Endothelial cell (in vitro differentiated cells): ENCODE data around the gene AUTS2. TPM values are rescaled to one million over a fixed set of nuclear protein-coding genes. Genes with fewer than 3 reads are reported as not detected.

Experiments
- DNase-seq: peaks from one replicate; pipeline ENCODE4 v3.0.0; 2021; ENCODE audit warnings: low spot score
- H3K27ac Mint-ChIP-seq: one replicate; pipeline ENCODE4 v1.8.0; 2021; ENCODE audit warnings: mixed read lengths, inconsistent platforms; ENCODE audit not compliant: unreplicated experiment
- H3K27me3 Mint-ChIP-seq: one replicate; pipeline ENCODE4 v1.8.0; 2021; ENCODE audit warnings: mild to moderate bottlenecking, moderate library complexity, mixed read lengths, inconsistent platforms; ENCODE audit not compliant: unreplicated experiment
- H3K36me3 Mint-ChIP-seq: one replicate; pipeline ENCODE4 v1.8.0; 2021; ENCODE audit warnings: mild to moderate bottlenecking, low read depth, mixed read lengths, inconsistent platforms; ENCODE audit not compliant: unreplicated experiment
- H3K4me1 Mint-ChIP-seq: one replicate; pipeline ENCODE4 v1.8.0; 2021; ENCODE audit warnings: mild to moderate bottlenecking, mixed read lengths, inconsistent platforms; ENCODE audit not compliant: unreplicated experiment
- H3K4me3 Mint-ChIP-seq: one replicate; pipeline ENCODE4 v1.8.0; 2021; ENCODE audit warnings: mild to moderate bottlenecking, mixed read lengths, inconsistent platforms; ENCODE audit not compliant: unreplicated experiment
- H3K9me3 Mint-ChIP-seq: one replicate; pipeline ENCODE4 v1.8.0; 2021; ENCODE audit warnings: mixed read lengths, inconsistent platforms; ENCODE audit not compliant: unreplicated experiment
- total RNA-seq: library from RNA; stranded (reverse); fragmentation: NEBNext Ultra II Directional; extraction: Animal tissue kit (Norgen Biotek cat#: 25700); gene quantifications from one replicate; pipeline ENCODE4 v1.2.1, GENCODE V29; 2021; ENCODE audit not compliant: unreplicated experiment
- TF ChIP-seq, protein P1 (sequence below): fragments of 200-600 bp; sonication (generic); IDR thresholded peaks from one replicate; pipeline ENCODE4 v1.5.0; 2021; ENCODE audit warnings: antibody characterized with exemption; ENCODE audit not compliant: unreplicated experiment

AUTS2 gene
- total RNA-seq, 1 donor from 2014 or later = 103 TPM

DNA sequence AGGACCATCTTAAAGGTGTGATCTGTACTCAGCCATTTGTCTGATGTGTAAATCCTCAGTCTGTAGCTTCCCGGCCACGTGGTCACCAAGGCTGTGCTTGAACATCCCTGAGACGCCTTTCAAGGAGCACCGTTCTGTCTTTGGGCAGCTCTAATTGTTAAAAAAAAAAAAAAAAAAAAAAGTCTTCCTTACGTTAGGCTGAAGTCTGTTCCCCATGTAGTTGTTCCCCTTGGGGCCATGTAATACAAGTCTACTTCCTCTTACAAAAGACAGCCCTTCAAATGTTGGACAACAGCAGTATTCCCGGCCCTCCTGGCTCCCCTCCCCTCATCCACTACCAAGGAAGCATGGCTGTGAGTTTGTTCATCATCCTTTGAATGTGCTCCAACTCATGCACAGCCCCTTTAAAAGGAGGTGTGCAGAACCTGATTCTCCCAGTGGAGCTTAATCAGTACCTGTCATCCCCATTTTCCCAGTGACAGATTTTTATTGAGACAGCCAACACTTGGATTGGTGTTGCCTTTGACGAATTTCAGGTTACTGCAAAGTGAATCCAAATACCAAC is 1141.5 kb downstream of the AUTS2 start:
- TF ChIP-seq, protein P1, sequence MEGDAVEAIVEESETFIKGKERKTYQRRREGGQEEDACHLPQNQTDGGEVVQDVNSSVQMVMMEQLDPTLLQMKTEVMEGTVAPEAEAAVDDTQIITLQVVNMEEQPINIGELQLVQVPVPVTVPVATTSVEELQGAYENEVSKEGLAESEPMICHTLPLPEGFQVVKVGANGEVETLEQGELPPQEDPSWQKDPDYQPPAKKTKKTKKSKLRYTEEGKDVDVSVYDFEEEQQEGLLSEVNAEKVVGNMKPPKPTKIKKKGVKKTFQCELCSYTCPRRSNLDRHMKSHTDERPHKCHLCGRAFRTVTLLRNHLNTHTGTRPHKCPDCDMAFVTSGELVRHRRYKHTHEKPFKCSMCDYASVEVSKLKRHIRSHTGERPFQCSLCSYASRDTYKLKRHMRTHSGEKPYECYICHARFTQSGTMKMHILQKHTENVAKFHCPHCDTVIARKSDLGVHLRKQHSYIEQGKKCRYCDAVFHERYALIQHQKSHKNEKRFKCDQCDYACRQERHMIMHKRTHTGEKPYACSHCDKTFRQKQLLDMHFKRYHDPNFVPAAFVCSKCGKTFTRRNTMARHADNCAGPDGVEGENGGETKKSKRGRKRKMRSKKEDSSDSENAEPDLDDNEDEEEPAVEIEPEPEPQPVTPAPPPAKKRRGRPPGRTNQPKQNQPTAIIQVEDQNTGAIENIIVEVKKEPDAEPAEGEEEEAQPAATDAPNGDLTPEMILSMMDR = no peak
- Mint-ChIP-seq H3K4me1 (peaks cover 30% of the 10 kb centered on the region), H3K27ac (no peak overlapping the region), H3K36me3 (peaks cover 5% of the 10 kb centered on the region), H3K27me3 (peaks cover 2% of the 10 kb centered on the region), H3K9me3 (no peaks in the 10 kb centered on the region), H3K4me3 (no peak overlapping the region)
- DNase-seq = no peak

DNA sequence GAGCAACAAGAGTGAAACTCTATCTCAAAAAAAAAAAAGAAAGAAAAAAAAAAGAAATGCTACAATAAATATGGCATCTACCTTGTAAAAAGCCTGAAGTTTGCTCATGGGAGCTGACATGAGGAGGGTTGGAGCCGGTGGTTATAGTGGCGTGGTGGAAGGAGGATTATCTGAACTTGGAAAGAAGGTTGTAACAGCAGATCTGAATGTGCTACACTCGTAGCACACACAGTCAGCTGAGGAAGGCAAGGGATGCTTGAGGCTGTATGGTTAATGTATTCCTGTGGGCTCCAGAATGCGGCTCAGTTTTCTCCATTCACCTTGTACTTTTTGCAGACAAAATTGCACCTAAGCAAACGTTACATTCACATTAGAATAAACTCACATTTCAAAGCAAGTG is 1143.4 kb downstream of the AUTS2 start:
- Mint-ChIP-seq H3K36me3 (peaks cover 5% of the 10 kb centered on the region), H3K4me3 (no peak overlapping the region), H3K9me3 (no peaks in the 10 kb centered on the region), H3K27me3 (peaks cover 5% of the 10 kb centered on the region), H3K27ac (no peak overlapping the region), H3K4me1 (peaks cover 16% of the 10 kb centered on the region)
- DNase-seq = no peak
- TF ChIP-seq, protein P1 = no peak

DNA sequence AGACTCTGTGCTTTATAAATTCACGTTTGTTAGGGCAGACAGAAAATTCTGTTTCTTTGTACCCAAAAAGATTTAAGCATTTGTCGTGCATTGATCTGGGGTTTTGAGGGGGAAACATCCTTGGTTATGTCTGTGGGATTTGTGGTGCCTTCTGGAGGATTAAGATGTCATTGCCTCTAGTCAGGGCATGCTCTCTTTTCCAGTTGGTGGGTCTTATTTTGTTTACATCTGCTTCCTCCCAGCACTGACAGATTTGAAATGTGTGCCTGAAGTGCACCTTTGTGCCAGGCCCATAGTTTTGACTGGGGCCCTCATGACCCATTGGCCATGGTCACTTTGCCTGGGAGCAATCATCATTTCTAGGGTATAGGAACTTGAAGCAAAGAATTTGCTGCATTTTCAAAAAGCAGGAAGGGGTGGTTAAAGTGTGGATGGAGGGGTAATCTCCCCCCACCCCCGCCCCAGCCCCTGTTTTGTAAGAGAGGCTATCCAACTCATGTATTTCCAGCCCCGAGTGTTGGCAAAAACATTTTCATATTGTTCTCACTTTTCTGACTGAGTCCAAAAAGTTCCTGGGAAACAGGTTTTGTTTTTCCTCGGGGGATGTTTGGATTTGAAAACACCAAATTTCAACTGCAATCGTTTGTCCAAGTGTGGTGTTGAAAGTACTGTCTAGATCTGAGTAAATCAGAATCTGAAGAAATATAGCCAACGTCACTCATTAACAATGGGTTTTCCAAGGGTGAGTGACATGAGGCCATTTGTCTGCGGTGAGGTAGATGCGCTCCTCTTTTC is 1145.5 kb downstream of the AUTS2 start:
- no peak overlapping the region for H3K4me3 Mint-ChIP-seq
- H3K4me1 Mint-ChIP-seq = peaks cover 14% of the 10 kb centered on the region

DNA sequence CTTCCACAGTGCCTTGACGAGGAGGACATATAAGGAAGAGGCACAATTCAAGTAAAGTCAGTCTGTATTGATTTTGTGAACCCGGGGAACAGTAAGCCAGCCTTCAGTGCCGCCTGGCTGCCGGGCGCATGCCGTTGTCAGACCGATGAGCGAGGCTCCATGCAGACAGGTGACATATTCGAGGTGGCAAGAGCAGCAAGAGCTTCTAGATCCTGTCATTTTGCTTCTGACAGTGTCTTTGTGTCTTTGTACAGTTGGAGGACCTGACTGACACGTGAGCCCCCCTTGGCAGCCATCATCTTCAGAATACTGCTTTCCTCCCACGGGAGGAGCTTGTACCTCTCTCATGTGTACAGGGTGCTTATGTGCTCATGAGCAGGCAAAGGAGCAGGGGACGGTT is 1146.2 kb downstream of the AUTS2 start:
- TF ChIP-seq, protein P1 = no peak
- H3K4me1 Mint-ChIP-seq = peaks cover 12% of the 10 kb centered on the region
- no peak overlapping the region for H3K27ac Mint-ChIP-seq
- peaks cover 5% of the 10 kb centered on the region for H3K36me3 Mint-ChIP-seq
- peaks cover 3% of the 10 kb centered on the region for H3K27me3 Mint-ChIP-seq
- no peak overlapping the region for H3K4me3 Mint-ChIP-seq
- no peaks in the 10 kb centered on the region for H3K9me3 Mint-ChIP-seq
- DNase-seq = no peak

More for the DNA sequence above, 1145.5 kb downstream of the AUTS2 start:
- no peak overlapping the region for H3K27ac Mint-ChIP-seq
- DNase-seq = no peak
- TF ChIP-seq, protein P1 = no peak
- H3K36me3 Mint-ChIP-seq = peaks cover 5% of the 10 kb centered on the region
- H3K27me3 Mint-ChIP-seq = peaks cover 5% of the 10 kb centered on the region
- H3K9me3 Mint-ChIP-seq = no peaks in the 10 kb centered on the region

DNA sequence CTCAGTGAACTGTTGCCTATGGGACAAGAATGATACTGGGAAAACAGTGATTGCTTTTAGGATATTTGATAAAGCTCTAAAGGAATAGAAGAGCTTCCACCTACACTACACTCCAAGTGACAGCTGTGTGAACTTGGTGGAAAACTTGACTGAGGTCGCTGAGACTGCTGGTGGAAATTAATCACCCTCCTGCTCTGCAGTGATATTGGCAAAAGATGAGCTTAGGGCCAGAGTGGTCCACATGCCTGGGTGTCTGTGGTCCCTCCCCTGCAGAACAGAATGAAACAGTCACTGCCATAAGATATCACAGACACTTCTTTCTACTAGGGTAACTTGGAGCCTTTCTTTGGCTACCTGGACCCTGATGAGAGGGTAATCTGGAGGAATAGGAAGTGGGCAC is 1151.6 kb downstream of the AUTS2 start:
- no peak overlapping the region for H3K4me3 Mint-ChIP-seq
- H3K4me1 Mint-ChIP-seq = peaks cover 19% of the 10 kb centered on the region
- no peak overlapping the region for H3K27ac Mint-ChIP-seq
- no peaks in the 10 kb centered on the region for H3K9me3 Mint-ChIP-seq
- no peak for DNase-seq
- TF ChIP-seq, protein P1 = no peak
- H3K27me3 Mint-ChIP-seq = peaks cover 14% of the 10 kb centered on the region
- no peaks in the 10 kb centered on the region for H3K36me3 Mint-ChIP-seq
